Medulla oblongata (tissue), 1 donor: Measurements from ENCODE around the gene RPS28.
"Not testable (repeated sequence)": the region's sequence is repeated elsewhere in the genome, so short reads cannot be mapped to it uniquely, and the experiment has no call there.

Experiments used
- DNase-seq: peaks from one replicate; pipeline ENCODE4 v3.0.0-alpha.2; 2015; ENCODE audit errors: extremely low spot score

Gene RPS28

DNA sequence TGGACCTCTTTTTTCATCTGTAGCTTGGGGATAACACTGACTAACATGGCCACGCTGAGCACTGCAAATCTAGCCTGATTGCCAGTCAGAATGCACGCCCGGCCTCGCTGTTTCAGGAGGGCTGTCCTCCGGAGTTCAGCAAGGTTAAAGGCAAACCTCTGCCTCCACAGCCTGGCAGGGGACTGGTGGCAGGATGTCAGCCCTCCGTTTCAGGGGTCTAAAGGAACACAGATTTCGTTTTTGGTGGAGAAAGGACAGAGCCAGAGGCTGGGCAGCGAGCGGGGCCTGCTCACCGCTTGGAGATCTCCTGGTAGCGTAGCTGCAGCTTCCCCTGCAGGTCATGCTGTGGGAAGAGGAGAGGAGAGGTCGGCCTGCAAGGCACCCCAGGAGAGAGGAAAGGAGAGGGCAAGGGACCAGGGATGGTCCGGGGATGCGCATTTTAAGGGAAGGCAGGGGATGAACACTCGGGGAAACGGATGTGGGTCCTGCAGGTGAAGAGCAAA, 681 bp upstream of the RPS28 start:
- no peak for DNase-seq

DNA sequence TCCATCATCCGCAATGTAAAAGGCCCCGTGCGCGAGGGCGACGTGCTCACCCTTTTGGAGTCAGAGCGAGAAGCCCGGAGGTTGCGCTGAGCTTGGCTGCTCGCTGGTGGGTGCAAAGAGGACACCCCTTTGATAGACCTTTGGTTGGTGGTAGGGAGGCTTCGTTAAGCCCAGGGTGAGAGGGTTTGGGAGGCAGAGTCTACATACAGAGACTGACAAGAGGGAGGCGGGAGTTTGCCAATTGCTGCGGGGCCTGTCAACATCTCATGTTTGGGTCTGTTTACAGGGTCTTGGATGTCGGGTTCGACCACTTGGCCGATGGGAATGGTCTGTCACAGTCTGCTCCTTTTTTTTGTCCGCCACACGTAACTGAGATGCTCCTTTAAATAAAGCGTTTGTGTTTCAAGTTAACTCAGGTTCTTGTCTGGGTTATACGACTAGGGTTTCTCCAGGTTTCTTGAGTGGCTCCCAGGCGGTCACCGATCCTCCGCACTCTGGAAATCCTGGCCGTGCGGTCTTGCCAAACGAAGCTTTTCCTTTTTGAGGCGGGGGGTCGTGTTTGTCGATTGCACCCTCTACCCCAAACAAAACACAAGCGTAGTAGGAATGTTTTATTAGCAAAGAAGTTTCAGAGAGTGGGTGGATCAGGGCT, 816 bp downstream of the RPS28 start:
- DNase-seq, result no peak

DNA sequence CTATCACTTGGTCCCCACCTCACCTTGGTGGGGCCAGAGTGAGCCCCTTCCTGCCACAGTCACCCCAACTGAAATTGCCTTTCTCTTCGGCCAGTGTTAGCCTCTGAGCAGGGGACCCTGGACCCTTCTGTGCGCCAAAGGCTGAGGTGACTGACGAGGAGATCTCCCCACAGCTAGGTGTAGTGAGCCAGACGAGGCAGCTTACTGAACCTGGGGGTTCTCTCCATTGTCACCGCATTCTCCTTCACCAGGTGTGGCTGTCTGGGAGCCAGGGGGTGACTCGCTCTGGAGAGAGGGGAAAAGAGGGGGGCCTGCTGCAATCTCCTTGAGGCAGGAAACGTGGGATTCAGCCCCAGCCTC, 1.3 kb downstream of the RPS28 start:
- no peak for DNase-seq

DNA sequence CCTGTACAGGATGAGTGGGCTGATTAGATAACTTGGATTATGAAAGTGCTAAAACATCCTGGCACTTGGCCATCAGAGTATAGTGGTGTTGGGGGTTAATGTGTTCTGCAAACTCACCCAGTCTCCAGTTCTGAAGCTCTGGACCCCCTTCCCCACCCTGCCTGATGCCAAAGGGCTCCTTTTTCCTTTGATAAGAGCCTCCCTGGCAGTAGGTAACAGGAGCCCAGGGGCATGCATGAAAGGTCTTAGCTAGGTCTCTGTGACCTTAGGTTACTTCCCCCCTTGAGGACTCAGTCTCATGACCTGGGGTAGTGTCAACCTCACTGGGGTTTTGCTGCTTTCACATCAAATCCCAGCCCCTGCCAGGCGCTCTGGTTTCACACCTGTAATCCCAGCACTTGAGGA, 2.5 kb downstream of the RPS28 start:
- no peak for DNase-seq

DNA sequence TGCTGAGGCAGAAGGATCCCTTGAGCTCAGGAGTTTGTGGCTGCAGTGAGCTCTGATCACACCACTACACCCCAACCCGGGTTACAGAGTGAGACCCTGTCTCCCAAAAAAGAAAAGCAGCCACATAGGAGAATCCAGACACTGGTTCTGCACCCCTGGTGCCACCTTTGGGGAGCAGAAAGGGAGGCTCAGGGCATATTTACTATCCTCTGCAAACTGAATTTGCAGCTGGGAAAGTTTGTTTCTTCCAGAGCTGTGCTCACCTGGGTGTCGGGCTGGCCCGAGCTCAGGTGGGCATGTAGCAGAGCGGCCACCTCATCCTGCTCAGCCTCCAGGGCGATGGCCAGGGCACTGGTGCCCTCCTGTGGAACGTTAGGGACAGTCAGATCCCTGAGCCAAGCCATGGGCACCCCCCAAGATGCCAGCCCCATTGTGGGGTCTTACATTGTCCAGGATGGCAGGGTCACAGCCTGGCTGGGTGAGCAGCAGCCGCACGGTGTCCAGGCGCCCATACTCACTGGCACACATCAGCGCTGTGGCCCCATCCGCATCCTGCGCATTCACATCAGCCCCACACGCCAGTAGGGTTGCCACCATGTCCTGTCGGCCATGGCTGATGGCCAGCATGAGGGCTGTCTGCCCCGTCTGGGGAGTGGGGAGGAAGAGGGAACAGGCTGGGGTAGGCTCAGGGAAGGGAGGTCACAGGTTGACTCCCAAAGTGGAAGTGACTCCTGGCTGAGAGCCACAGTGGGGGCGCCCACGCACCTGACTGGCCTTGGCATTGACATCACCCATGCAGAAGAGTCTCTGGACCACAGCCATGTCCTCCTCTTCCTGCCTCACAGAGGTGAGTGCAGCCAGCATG, 3.1 kb downstream of the RPS28 start:
- no peak for DNase-seq

DNA sequence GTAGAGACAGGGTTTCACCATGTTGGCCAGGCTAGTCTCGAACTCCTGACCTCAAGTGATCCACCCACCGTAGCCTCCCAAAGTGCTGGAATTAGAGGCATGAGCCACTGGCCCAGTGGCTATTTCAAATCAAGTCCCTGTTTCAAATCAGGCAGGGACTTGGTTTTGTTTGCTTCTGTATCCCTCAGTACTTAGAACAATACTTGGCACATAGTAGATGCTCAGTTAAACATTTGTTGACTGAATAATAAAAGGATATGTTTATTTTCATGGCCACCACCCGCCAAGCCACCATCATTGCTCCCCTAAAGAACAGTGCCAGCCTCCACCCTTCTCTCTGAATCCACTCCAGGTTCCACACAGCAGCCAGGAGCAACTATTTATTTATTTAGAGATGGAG, 4.2 kb downstream of the RPS28 start:
- no peak for DNase-seq

DNA sequence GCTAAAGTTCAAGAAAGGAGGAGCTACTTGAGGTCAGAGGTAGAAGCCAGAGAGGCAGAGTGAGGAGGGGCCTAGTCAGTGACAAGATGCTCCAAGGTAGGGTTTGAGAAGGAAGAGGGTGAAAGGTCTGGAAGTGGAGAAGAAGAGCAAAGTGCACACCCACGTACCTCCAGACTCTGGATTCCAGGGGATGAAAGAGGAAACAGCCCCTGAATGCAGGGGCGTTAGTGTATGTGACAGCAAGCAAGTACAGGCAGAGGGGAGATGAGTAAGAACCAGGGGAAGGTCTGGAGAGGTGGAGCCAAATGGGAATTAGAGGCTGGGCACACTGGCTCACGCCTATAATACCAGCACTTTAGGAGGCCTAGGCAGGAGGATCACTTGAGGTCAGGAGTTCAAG, 8.7 kb downstream of the RPS28 start:
- DNase-seq, result no peak

DNA sequence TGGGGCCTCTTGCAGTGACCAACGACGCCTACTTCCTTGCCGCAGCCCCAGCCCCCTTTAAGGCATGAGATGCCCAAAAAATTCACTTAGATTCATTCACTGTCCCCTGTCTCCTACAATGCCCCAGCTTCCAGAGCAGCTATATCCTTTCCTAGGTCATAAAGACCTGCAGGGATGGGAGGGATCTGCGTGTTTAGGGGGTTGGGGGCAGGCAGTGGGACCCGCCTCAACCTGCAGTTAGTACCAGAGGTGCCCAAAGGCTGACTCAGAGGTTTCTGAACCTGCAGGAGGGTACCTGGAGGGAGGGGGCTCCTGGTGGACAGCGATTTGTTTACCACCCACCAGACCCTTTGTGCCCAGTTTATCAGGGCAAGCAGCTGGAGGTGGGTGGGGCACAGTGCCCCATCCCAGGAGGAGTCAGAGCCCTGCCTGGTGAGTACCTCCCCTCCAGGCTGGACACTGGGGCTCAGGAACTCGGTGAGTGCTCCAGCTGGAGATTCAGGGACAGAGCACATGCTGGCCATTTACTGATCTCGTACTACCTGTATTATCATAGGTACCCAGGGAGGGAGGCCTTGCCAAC, 10.1 kb downstream of the RPS28 start:
- DNase-seq, result no peak

DNA sequence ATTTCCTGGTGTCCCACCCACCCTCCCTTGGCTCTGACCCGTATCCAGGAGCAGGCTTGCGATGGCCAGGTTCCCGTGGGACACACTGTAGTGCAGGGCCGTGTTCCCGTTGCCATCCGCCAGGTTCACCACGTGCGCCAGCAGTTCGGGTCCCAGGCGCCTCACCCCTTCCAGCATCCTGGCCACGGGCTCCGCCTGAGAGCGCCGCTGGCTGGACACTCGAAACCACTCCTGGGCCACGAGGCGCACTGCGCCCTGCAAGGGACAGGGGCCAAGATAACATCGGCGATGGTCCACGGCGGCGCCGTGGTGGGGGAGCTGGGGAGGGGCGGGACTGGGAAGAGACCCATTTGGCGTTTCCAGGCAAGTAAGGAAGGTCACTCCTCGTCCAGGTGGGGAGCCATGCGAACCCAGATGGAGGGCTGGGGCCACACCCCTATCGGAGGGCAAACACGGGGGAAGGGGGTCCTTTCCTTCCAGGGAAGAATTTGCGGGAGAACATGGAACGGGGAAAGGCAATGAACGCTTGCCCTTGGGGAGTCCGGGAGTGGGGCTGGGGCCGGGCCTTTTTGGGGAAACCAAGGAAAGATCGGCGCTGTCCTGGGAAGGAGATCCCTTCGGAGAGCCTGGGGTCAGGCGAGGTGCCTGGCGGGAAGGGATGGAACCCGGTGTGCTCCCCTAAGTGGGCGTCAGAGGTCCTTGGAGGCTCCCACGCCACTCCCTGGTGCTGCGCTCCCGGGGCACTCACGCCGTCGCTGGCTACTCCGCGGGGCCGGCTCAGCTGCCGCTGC, 11.9 kb downstream of the RPS28 start:
- DNase-seq, result no peak

DNA sequence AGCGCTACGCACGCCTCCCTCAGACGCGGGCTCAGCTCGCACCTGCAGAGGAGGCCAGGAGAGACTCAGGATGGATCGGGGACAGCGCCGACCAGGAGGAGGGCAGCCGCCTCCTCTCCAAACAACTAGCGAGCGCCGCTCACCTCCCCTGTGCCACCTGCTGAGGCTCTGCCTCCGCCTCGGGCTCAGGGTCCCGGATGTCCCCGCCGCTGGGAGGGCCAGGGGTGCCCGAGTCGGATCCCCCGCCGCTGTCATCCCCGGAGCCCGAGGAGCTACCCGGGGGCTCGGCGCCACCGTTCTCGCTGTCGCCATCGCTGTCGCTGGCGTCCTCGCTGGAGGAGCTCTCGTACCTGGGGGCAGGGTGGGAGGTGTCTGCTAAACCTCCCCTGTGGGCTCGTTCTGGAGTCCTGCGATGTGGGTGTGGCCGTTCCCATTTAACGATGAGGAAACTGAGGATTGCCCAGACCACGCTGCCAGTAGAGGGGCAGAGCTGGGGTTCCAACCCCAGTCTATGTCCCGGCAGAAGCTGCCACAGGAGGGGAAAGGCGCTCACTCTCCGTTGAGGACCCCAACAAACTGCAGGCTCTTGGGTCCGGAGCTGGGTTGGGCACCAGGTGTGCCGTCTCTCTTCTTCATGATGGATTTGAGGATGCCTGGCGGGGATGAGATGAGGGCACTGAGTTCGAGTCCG, 12.6 kb downstream of the RPS28 start:
- no peak for DNase-seq

DNA sequence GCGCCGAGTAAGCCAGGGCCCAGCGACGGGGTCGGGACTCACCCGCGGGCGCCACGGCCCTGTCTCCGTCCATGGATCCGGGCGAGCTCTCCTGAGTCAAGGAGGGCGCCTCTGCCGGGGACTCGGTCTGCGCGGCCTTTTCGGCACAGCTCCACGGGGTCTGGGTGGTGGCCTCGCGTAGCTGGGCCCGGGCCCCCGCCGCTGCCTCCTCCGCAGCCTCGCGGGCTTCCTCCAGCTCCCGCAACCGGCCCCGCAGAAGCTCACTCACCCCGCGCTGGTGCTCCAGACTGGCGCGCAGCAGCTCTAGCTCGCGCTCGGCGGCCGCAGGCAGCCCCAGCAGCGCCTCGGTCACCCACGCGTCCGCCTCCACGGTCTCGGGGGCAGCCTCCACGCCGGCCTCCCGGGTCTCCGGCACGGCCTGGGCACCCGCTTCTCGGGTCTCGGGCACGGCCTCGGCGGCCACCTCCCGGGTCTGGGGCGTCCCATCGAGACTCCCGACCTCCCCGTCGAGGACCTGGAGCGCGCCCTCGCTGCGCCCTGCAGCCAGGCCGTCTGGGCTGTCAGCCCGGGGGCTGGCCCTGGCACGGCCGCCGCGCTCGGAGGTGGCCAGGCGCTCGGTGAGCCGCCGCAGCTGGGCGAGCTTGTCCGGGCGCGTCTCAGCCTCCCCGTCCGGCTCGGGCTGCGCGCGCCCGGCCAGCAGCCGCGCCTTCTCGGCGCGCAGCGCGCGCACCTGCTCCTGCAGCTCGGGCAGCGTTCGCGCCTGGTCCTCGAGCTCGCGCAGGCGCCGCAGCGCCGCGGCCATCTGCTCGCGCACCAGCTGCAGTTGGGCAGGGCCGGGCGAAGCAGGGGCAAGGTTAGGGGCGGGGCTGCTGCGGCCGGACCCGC, 13.4 kb downstream of the RPS28 start:
- no peak for DNase-seq

DNA sequence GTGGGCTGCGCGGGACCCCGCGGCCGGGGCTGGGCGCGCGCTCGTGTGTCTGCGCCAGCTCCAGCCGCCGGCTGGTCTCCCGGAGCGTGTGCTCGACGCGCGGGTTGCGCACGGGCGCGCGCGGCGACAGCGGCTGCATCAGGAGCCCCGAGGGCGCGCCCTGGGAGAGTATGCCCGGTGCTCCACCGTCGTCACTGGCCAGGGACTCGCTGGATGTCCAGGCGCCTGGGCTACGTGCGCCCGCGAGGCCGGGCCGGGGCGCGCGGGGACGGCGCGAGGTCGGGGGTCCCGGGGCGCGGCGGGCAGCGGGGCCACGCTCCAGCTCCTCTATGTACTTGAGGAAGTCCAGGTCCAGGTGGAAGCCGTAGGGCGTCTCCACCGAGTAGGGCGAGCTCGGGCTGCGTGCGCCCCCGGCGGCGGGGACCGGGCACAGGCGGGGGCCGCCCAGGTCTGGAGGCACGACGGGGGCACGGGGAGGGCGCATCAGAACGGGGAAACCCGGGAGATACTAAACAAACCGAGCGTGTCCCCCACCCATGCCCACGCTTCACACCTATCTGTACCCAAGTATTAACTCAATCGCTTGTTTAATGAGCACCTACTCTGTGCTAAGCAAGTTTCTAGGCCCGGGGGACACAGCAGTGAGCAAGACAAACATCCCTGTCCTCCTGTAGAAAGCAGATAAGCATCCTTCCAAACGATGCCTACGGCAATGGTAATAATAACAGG, 14.2 kb downstream of the RPS28 start:
- no peak for DNase-seq

DNA sequence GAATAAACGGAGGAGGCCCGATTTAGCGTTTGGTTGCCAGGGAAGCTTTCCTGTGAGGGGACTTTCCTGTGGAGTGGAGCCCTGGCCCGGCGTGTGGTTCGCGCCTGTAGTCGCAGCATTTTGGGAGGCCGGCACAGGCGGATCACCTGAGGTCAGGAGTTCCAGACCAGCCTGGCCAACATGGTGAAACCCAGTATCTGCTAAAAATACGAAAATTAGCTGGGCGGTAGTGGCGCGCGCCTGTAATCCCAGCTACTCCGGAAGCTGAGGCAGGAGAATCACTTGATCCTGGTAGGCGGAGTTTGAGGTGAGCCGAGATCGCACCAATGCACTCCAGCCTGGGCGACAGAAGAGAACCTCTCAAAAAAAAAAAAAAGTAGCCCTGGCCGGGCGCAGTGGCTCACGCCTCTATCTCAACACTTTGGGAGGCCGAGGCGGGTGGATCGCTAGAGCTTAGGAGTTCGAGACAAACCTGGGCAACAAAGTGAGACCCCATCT, 14.8 kb downstream of the RPS28 start:
- no peak for DNase-seq

DNA sequence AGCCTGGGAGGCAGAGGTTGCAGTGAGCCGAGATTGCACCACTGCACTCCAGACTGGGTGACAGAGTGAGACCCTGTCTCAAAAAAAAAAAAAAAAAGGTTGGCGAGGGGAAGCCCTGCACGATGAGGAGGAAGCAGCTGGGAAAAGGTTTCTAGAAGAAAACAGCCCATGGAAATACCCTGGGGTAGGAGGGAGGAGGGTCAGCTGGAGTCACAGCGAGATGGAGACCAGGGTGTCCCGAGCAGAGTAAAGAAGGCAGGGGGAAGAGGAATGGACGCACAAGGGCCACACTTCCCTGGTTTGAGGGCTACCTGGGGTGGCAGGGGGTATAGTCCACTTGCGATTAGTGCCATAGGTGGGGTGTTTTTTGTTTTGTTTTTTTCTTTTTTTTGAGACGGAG, 15.4 kb downstream of the RPS28 start:
- no peak for DNase-seq

DNA sequence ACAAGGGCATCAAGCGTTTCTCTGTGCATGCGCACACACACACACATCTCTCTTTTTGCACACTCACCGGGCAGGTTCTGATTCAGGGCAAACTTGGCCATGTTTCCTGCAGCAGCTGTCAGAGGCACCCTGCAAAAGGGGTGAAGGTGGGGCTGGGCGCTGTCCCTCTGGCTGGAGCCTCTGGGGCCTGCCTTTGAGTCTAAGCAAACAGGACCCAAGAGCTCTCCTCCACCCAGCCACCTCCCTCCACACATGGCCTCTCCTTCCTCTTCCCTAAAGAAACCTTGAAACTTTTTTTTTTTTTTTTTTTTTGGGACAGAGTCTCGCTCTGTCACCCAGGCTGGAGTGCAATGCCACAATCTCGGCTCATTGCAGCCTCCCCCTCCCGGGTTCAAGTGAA, 16.4 kb downstream of the RPS28 start:
- DNase-seq, result no peak

DNA sequence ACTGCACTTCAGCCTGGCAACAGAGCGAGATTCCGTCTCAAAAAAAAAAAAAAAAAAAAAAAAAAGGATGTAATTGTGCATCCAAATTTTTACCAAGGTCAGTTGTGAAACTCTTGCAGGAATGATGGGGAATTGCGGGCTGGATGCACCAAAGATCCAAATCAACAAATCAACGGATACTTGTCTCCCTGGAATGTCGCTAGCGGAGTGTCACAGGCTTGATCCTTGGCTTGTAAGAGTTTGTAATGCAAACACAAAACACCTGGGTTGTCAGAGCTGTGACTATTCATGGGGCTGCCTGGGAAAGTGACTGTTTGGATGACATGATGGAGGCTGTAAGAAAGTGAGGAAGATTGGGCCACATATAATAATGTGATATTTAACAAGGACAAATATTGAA, 17.5 kb downstream of the RPS28 start:
- no peak for DNase-seq

DNA sequence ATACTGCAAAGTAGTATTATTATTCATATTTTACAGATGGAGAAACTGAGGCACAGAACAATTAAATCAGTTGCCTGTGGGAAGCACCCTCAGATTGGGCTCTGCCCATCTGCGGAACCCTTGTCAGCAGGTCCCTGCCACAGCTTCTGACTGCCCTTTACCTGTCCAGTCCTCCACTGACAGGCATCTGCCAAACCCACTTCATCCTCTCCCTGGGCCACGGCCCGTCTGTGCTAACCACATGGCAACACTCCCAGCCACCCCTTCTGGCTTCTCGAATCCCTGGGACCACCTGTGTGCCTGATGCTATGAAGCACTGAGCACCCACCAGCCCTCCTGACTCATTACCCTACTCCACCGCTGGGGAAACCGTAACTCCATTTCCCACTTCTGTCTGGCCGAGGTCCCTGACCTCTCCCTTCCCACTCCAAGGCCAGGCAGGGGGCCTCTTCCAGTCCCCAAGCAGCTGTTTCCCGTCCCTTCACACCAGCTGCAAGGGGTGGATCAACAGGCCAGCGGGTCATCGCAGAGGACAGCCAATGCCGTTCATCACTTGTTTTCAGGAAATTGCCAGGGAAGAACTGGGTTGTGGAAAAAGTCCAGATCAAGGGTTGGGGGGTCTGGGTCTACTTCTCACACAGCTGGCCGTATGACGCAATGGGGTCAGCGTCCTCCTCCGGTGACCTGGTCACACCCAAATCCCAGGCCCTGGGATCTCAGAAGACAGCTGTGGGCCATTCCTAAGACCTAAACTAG, 19.2 kb downstream of the RPS28 start:
- DNase-seq, result no peak

DNA sequence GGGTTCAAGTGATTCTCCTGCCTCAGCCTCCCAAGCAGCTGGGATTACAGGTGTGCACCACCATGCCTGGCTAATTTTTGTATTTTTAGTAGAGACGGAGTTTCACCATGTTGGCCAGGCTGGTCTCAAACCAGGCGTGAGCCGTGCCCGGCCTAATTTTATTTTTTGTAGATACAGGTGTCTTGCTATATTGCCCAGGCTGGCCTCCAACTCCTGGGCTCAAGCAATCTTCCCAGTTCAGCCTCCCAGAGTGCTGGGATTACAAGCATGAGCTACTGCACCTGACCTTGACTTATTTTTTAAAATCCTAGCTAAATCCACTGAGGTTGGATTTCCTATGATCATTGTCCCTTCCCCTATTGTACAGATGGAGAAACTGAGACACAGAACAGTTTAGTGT, 20.2 kb downstream of the RPS28 start:
- not testable (repeated sequence) for DNase-seq

DNA sequence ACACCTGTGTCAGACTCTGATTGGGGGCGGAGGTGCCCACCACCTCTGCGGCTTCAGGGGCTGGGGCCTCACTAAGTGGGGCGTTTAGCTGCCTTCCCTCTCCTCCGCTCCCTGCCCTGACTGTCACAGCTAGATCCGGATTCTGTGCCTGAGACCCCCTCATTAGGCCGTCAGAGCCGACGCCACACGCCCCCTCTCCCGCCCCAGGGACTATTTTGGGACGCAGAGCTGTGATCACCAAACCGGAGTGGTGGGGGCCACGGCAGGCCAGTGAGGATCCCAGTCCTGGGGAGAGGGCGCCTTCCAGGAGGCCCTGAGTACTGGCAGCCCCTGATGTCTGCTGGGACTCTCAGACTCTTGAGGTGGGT, 21.0 kb downstream of the RPS28 start:
- DNase-seq, result no peak
